Measurements from ENCODE around the gene GLT8D2. TPM values are rescaled to one million over a fixed set of nuclear protein-coding genes. Genes with fewer than 3 reads are reported as not detected.

The GLT8D2 gene
- total RNA-seq, 1 experiment from 2014 or later, result 3.8 TPM

- DNase-seq, result no peak
- TF ChIP-seq CTCF (conservative IDR thresholded peaks at IDR 0.05), result no peak
- no peak overlapping the region for H3K27ac Mint-ChIP-seq
These were observed 63.2 kb downstream of the GLT8D2 start for GRCh38 chr12:103986829-103987228.

More at GRCh38 chr12:103986829-103987228, 63.2 kb downstream of the GLT8D2 start:
- no peaks in the 10 kb centered on the region for H3K27me3 ChIP-seq (ENCODE audit: insufficient read depth, low read length)
- no peaks in the 10 kb centered on the region for H3K4me1 ChIP-seq (ENCODE audit: insufficient read depth, low read length)
- no peak overlapping the region for H2BK5ac ChIP-seq (ENCODE audit: insufficient read length, low read length)
- H3K9me3 ChIP-seq (ENCODE audit: control insufficient read depth, low read depth, low read length), result no peaks in the 10 kb centered on the region
- no peak overlapping the region for H3K18ac ChIP-seq (ENCODE audit: insufficient read length, low read depth, low read length)
- no peak overlapping the region for H2AK5ac ChIP-seq (ENCODE audit: insufficient read length, low read length)
- no peak overlapping the region for H2BK120ac ChIP-seq (ENCODE audit: low read depth, low read length, poor library complexity, severe bottlenecking)
- no peak overlapping the region for H3K4me2 ChIP-seq (ENCODE audit: insufficient read depth, insufficient read length, low read length)
- H4K8ac ChIP-seq (replicated peaks; ENCODE audit: insufficient read length, low read depth, low read length), result no peak overlapping the region
- no peaks in the 10 kb centered on the region for H3K23me2 ChIP-seq (ENCODE audit: insufficient read length, low read depth, low read length, poor library complexity, severe bottlenecking)
- no CpG with 5 or more reads among the region's 2 CpGs for WGBS (ENCODE audit: extremely low coverage, insufficient read length, low lambda C conversion rate)
- H2BK15ac ChIP-seq (ENCODE audit: low read depth, low read length), result no peak overlapping the region
- H3K4ac ChIP-seq (ENCODE audit: low read depth, low read length), result no peak overlapping the region
- H3K23ac ChIP-seq (ENCODE audit: insufficient read length, low read depth, low read length), result no peak overlapping the region
- peaks cover 4% of the 10 kb centered on the region for H3K79me1 ChIP-seq (ENCODE audit: insufficient read depth, low read depth, low read length, poor library complexity, severe bottlenecking)
- H3K56ac ChIP-seq (ENCODE audit: insufficient read length, low read depth, low read length), result no peak overlapping the region
- Mint-ChIP-seq H3K9me3 (no peaks in the 10 kb centered on the region), H3K4me1 (no peaks in the 10 kb centered on the region), H3K36me3 (ENCODE audit: insufficient read depth in 1 of 3, low read depth in 3 of 3) (peaks cover 20 to 51% (median 47%) of the 10 kb centered on the region in 3 experiments), H3K4me3 (no peak overlapping the region), H3K27me3 (ENCODE audit: low read depth) (no peaks in the 10 kb centered on the region)
- no peaks in the 10 kb centered on the region for H3K79me2 ChIP-seq (ENCODE audit: insufficient read depth, low read length)
- no peak overlapping the region for H2BK20ac ChIP-seq (ENCODE audit: low read depth, low read length, poor library complexity, severe bottlenecking)
- no peak overlapping the region for H3T11ph ChIP-seq (ENCODE audit: low read length)
- no peak overlapping the region for H2BK12ac ChIP-seq (ENCODE audit: insufficient read length, low read depth, low read length)
- H4K5ac ChIP-seq (ENCODE audit: insufficient read length, low read depth, low read length), result no peak overlapping the region
- H3K14ac ChIP-seq (ENCODE audit: insufficient read depth, low read length), result no peak overlapping the region
- H4K20me1 ChIP-seq (ENCODE audit: control insufficient read depth, insufficient read depth, insufficient read length), result no peaks in the 10 kb centered on the region
- H3K9ac ChIP-seq (ENCODE audit: extremely low read depth, insufficient read length, low read length), result no peak overlapping the region
- H2AFZ ChIP-seq (ENCODE audit: low read length), result no peak overlapping the region
- H3K27ac ChIP-seq (ENCODE audit: insufficient read length, low read depth, low read length), result no peak overlapping the region
- no peak overlapping the region for H4K91ac ChIP-seq (ENCODE audit: insufficient read length, low read depth, low read length)

Measured in H9 (cell line).